ENCODE measurements around the gene TSC1.

GRCh38 chr9:132849185-132849706 lies 95.2 kb downstream of the TSC1 start:
- TF ChIP-seq USF2 (IDR thresholded peaks at IDR 0.05) = no peak
- no peak for TF ChIP-seq MAZ (IDR thresholded peaks at IDR 0.05; ENCODE audit: borderline replicate concordance, low read depth, low read length)
- TF ChIP-seq CTCF (IDR thresholded peaks at IDR 0.05) = no peak
- no peak for TF ChIP-seq BHLHE40 (IDR thresholded peaks at IDR 0.05; ENCODE audit: low read depth, low read length)
- no peak for TF ChIP-seq JUN (IDR thresholded peaks at IDR 0.05)
- TF ChIP-seq POLR2A (IDR thresholded peaks at IDR 0.05; ENCODE audit: low read length) = no peak
